ENCODE results near the gene ANKFN1.

Gene ANKFN1

GRCh38 chr17:56152874-56153602 lies at the start of gene ANKFN1:
ANKFN1 (plus strand) TSS chr17:56153475; CDS start chr17:56212668, 59,193 bp downstream.
- Histone ChIP-seq H3K4me3 (ENCODE audit: low read depth, low read length) (no peak within 1 kb of the TSS), H3K79me2 (no peaks in the 10 kb centered on the region), H3K27me3 (ENCODE audit: control insufficient read depth, insufficient read depth, low read length) (no peaks in the 10 kb centered on the region), H3K4me2 (ENCODE audit: low read length) (no peak within 1 kb of the TSS), H3K4me1 (peaks cover 4% of the 10 kb centered on the region), H3K27ac (no peak within 1 kb of the TSS), H2AFZ (no peak within 1 kb of the TSS), H3K9me3 (ENCODE audit: control insufficient read depth, low read length) (no peaks in the 10 kb centered on the region), H3K9ac (no peak within 1 kb of the TSS), H3K36me3 (ENCODE audit: control insufficient read depth, insufficient read depth, low read length) (no peaks in the 10 kb centered on the region)
- TF ChIP-seq CTCF (IDR thresholded peaks at IDR 0.05): no peak

- Histone ChIP-seq H3K79me2 (no peaks in the 10 kb centered on the region), H3K4me1 (no peaks in the 10 kb centered on the region), H2AFZ (no peak overlapping the region), H3K27me3 (ENCODE audit: control insufficient read depth, insufficient read depth, low read length) (no peaks in the 10 kb centered on the region), H3K9ac (no peak overlapping the region), H3K4me2 (ENCODE audit: low read length) (no peak overlapping the region), H3K27ac (no peak overlapping the region), H3K9me3 (ENCODE audit: control insufficient read depth, low read length) (no peaks in the 10 kb centered on the region), H3K4me3 (ENCODE audit: low read depth, low read length) (no peak overlapping the region), H3K36me3 (ENCODE audit: control insufficient read depth, insufficient read depth, low read length) (no peaks in the 10 kb centered on the region)
- no peak for TF ChIP-seq CTCF (IDR thresholded peaks at IDR 0.05)
Observed at GRCh38 chr17:56108811-56109284, 44.4 kb upstream of the ANKFN1 start.

- Histone ChIP-seq H3K27me3 (ENCODE audit: control insufficient read depth, insufficient read depth, low read length) (no peaks in the 10 kb centered on the region), H3K79me2 (no peaks in the 10 kb centered on the region), H3K9ac (no peak overlapping the region), H3K36me3 (ENCODE audit: control insufficient read depth, insufficient read depth, low read length) (no peaks in the 10 kb centered on the region), H3K4me2 (ENCODE audit: low read length) (no peak overlapping the region), H2AFZ (no peak overlapping the region), H3K4me3 (ENCODE audit: low read depth, low read length) (no peak overlapping the region), H3K9me3 (ENCODE audit: control insufficient read depth, low read length) (no peaks in the 10 kb centered on the region), H3K4me1 (no peaks in the 10 kb centered on the region), H3K27ac (no peak overlapping the region)
- TF ChIP-seq CTCF (IDR thresholded peaks at IDR 0.05): no peak
Observed at GRCh38 chr17:56109836-56110235, 43.4 kb upstream of the ANKFN1 start.

GRCh38 chr17:56110463-56111135 lies 42.7 kb upstream of the ANKFN1 start:
- Histone ChIP-seq H3K4me1 (no peaks in the 10 kb centered on the region), H3K27ac (no peak overlapping the region), H3K4me2 (ENCODE audit: low read length) (no peak overlapping the region), H3K9me3 (ENCODE audit: control insufficient read depth, low read length) (no peaks in the 10 kb centered on the region), H3K9ac (no peak overlapping the region), H3K27me3 (ENCODE audit: control insufficient read depth, insufficient read depth, low read length) (no peaks in the 10 kb centered on the region), H2AFZ (no peak overlapping the region), H3K4me3 (ENCODE audit: low read depth, low read length) (no peak overlapping the region), H3K36me3 (ENCODE audit: control insufficient read depth, insufficient read depth, low read length) (no peaks in the 10 kb centered on the region), H3K79me2 (no peaks in the 10 kb centered on the region)
- TF ChIP-seq CTCF (IDR thresholded peaks at IDR 0.05): no peak

Data from parathyroid adenoma (tissue), 2 donors.